ENCODE data around the gene RSBN1L. TPM values are rescaled to one million over a fixed set of nuclear protein-coding genes. Genes with fewer than 3 reads are reported as not detected.

The RSBN1L gene
- total RNA-seq, 1 donor from 2014 or later = 7.8 TPM

DNA sequence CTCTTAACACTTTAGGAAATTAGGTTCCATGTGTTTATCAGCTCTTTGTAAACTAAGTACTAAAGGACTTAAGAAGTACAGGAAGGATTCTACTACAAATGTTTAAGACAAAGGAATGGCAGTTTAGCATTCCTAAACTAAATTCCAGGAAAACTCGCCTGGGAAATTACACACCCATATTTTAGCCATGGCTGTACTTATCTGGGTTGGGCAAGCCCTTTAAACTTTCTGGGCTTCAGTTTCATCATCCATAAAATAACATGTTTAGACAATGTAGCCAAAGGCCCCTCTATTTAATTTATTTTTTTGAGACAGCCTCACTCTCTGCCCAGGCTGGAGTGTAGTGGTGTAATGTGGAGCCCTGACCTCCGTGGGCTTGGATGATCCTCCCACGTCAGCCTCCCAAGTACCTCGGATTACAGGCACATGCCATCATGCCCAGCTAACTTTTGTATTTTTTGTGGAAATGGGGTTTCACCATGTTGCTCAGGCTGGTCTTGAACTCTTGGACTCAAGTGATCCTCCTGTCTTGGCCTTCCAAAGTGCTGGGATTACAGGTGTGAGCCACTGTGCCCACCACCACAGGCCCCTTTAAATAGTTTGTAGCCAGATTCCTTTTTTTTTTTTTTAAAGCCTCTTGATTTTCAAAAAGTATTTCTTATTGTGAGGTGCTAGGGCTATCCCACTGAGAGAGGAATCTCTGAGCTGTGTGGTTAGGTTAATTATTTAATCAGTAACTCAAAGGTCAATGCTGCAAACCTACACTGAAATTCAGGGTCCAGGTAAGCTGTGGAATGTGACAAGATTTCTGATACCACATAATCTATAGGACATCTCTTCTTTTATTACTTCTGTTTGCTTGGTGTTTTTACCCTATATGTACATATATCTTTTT, 69.9 kb downstream of the RSBN1L start:
- intact Hi-C loops (cut with micrococcal nuclease) = no loop called here
- H3K4me1 ChIP-seq = peaks cover 31% of the 10 kb centered on the region
- peaks cover 29% of the 10 kb centered on the region for H3K36me3 ChIP-seq
- H3K9me3 ChIP-seq (replicated peaks) = no peaks in the 10 kb centered on the region
- H3K27ac ChIP-seq (replicated peaks) = no peak overlapping the region
- no peaks in the 10 kb centered on the region for H3K27me3 ChIP-seq (ENCODE audit: low read depth)
- H3K4me3 ChIP-seq = no peak overlapping the region
- DNase-seq = no peak
- no peak for TF ChIP-seq CTCF (IDR thresholded peaks at IDR 0.05; ENCODE audit: borderline replicate concordance)

DNA sequence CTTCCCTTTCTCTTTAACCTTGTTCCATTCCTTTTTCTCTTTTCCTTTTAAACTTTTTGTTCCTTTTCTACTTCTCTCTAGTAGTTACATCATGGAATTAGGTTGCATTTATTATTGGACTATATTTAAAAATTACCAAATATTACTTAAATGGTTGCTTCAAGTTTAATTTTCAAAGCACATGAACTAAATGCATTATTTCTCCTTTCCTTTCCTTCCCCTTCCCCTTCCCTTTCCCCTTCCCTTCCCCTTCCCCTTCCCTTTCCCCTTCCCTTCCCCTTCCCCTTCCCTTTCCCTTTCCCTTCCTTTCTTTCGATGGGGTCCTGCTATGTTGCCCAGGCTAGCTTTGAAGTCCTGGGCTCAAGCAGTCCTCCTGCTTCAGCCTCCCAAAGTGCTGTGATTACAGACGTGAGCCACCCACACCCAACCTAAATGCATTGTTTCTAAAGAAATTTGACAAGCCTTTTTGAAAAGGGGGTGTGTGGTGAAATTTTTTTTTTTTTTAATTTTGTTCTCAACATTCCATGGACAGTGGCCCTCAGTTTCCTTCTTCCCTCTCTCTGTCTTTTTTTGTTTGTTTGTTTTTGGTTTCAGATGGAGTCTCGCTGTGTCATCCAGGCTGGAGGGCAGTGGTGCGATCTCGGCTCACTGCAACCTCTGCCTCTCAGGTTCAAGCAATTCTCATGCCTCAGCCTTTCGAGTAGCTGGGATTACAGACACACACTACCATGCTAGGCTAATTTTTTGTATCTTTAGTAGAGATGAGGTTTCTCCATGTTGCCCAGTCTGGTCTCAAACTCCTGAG, 70.7 kb downstream of the RSBN1L start:
- H3K4me3 ChIP-seq = no peak overlapping the region
- intact Hi-C loops (cut with micrococcal nuclease) = no loop called here
- DNase-seq = no peak
- no peak for TF ChIP-seq CTCF (IDR thresholded peaks at IDR 0.05; ENCODE audit: borderline replicate concordance)
- peaks cover 28% of the 10 kb centered on the region for H3K4me1 ChIP-seq
- H3K27ac ChIP-seq (replicated peaks) = no peak overlapping the region
- no peaks in the 10 kb centered on the region for H3K9me3 ChIP-seq (replicated peaks)
- peaks cover 29% of the 10 kb centered on the region for H3K36me3 ChIP-seq
- no peaks in the 10 kb centered on the region for H3K27me3 ChIP-seq (ENCODE audit: low read depth)

DNA sequence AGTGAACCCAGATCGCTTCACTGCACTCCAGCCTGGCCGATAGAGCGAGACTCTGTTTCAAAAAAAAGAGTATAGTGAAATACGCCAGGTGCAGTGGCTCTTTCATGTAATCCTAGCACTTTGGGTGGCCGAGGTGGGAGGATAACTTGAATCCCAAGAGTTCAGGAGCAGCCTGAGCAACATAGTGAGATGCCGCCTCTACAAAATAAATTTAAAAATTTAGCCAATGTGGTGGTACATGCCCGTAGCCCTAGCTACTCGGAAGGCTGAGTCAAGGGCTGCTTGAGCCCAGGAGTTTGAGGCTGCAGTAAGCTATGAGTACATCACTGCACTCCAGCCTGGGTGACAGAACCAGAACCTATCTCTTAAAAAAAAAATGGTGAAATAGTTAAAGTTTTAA, 74.1 kb downstream of the RSBN1L start:
- no peaks in the 10 kb centered on the region for H3K27me3 ChIP-seq (ENCODE audit: low read depth)
- intact Hi-C loops (cut with micrococcal nuclease) = no loop called here
- no peaks in the 10 kb centered on the region for H3K9me3 ChIP-seq (replicated peaks)
- no peak for DNase-seq
- H3K4me1 ChIP-seq = peaks cover 11% of the 10 kb centered on the region
- H3K27ac ChIP-seq (replicated peaks) = no peak overlapping the region
- H3K4me3 ChIP-seq = no peak overlapping the region
- TF ChIP-seq CTCF (IDR thresholded peaks at IDR 0.05; ENCODE audit: borderline replicate concordance) = no peak
- peaks cover 57% of the 10 kb centered on the region for H3K36me3 ChIP-seq

DNA sequence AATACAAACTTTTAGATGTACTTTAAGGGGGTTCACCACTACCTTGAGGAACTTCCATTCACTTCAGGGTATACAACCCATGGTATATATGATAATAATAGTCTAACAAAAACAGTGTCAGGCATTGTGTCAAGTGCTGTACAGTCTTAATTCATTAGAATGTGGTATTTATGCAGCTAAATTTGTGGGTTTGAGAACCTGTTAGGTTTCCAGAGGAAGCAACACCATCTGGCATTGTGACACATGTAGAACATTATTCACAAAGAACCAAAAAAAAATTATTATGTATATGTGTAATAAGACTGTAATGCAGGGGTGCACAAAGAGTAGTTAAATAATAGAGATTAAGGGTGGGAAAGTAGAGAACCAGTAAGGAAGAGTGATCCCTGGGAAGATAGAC, 75.6 kb downstream of the RSBN1L start:
- Histone ChIP-seq H3K27ac (replicated peaks) (no peak overlapping the region), H3K4me1 (no peaks in the 10 kb centered on the region), H3K27me3 (ENCODE audit: low read depth) (no peaks in the 10 kb centered on the region), H3K9me3 (replicated peaks) (peaks cover 9% of the 10 kb centered on the region), H3K4me3 (no peak overlapping the region), H3K36me3 (peaks cover 68% of the 10 kb centered on the region)
- intact Hi-C loops (cut with micrococcal nuclease) = no loop called here
- DNase-seq = no peak
- TF ChIP-seq CTCF (IDR thresholded peaks at IDR 0.05; ENCODE audit: borderline replicate concordance) = no peak

DNA sequence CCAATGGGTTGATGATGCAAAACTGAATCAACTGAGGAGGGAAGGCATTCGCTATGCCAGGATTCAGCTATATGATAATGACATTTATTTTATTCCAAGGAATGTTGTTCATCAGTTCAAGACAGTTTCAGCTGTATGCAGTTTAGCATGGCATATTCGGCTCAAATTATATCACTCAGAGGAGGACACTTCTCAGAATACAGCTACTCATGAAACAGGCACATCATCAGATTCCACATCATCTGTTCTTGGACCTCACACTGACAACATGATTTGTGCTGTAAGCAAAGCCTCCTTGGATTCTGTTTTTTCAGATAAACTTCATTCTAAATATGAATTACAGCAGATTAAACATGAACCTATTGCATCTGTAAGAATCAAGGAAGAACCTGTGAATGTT, 82.3 kb downstream of the RSBN1L start:
- intact Hi-C loops (cut with micrococcal nuclease) = no loop called here
- H3K4me3 ChIP-seq = no peak overlapping the region
- H3K27me3 ChIP-seq (ENCODE audit: low read depth) = no peaks in the 10 kb centered on the region
- H3K27ac ChIP-seq (replicated peaks) = no peak overlapping the region
- TF ChIP-seq CTCF (IDR thresholded peaks at IDR 0.05; ENCODE audit: borderline replicate concordance) = no peak
- H3K36me3 ChIP-seq = peaks cover 74% of the 10 kb centered on the region
- peaks cover 6% of the 10 kb centered on the region for H3K4me1 ChIP-seq
- no peak for DNase-seq
- H3K9me3 ChIP-seq (replicated peaks) = peaks cover 14% of the 10 kb centered on the region
